IPS DF 19.7 (cell line): ENCODE measurements around the gene CNN3.

Experiments
- DNase-seq: peaks from one replicate; pipeline ENCODE4 v3.0.0-alpha.2; 2013; ENCODE audit warnings: low read depth, low spot score

CNN3 gene

DNA sequence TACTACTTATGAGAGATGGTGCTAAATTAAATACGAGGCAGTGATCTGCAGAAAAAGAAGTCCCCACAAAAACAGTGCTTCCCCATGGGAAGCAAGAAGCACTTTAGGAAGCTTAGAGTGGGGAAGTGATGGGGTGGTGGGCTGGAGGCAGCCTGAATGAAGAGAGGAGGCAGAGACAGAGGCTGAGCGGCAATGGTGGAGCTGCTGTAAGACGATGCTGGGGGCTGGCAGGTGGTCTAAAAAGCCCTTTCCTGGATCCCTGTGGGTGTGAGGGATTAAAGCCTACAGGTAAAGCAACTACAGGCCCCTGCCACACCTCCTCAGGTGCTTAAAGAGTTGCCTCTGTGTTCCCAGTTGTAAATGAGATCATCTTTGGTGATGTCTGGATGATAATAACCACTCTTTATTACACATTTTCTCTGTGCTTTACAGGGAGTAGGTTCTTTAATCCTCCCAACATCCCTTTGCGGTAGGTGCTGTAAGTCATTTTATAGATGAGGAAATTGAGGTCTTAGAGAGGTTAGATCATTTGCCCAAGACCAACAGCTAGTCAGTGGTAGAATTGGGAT is 39.2 kb downstream of the CNN3 start:
- no peak for DNase-seq

DNA sequence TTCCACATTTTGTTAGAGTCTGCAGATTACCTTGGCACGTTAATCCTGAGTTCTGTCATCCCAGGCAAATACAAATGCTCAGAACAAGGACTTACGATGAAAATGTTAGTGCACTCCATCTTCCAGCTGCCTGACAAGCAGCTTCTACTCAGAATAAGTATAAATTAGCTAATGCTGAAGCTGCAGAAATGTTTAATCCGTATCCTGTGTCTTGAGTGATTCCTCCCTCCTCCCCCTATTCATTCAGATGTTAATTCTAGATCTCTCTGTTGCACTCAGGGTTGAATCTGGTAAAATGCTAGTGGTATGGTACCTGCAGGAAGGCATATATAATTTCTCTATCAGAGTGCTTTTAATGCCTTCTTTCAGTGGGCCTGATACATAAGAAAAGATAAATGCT is 39.8 kb downstream of the CNN3 start:
- DNase-seq = no peak

DNA sequence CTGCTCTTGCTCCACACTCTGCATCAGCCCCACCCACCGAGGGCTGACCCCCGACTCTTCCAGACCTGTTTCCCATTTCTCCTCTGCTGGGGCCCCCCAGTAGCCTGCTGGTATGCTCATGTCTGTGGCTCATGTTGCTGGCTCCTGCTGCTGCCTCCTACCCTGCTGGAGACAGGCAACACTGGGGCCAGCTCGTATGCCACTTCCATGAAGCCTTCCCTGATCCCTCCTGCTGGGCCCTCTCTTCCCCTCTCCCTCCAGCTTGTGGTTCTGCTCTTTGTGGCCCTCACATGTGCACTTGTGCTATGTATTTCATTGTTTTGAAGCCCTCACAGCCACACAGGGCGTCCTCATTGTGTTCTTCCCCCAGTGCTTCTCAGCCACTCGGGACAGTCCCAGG is 40.5 kb downstream of the CNN3 start:
- no peak for DNase-seq

DNA sequence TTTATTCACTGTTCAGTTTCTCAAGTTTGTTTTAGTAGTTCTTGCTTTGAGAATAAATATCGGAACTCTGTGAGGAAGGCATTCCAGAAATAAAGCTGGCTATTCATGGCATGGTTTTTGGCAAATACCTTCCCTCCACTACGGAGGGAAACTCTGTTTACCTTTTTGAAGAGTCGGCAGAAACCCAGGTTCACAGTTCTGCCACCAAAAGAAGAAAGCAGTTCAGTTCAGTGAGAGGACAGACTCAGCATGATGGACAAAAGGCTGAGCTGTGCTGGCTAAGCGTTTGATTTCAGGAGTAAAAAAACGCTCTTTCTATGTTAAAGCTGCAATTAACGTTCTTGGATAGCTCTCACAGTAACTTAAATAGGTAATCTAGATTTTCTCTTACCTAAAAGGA is 42.4 kb downstream of the CNN3 start:
- DNase-seq = no peak

GRCh38 chr1:94884106-94884505 is 42.8 kb downstream of the CNN3 start:
- DNase-seq = peak; percentile 69

DNA sequence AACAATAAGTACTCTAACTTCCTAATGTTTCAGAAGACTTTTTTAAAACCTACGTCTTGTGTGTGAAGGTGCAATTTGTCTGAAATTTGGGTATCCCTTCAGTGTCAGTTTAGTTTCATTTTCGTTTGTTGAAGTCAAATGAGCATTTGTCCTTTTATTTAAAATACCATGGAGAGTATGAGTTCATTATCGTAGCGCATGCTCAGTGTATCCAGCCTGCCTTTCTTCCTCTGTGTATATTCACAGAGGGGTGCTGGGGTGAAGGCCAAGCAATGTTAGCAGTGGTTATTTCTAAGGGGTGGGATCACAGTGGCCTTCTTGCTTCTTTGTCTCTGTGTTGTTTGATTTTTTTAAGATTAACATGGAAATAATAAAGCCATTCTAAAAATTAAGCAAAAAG is 43.2 kb downstream of the CNN3 start:
- DNase-seq = no peak

DNA sequence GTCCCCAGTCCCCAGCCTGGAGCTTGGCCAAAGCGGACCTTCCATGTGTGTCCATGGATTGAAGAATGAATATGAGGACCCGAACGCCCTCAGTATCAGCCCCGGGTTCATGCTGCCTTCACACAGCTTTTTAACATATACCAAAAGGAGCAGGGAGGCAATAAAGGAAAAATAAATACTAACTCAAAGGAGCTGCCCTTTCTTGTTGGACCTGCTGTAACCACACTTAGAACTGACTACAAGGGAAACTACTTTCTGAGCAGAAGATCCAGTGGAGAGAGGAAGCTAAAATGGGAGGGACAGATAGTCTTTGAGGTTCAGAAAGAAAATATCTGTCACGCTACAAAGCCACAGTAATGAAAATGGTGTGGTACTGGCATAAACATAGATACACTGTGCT is 48.6 kb downstream of the CNN3 start:
- DNase-seq = no peak

DNA sequence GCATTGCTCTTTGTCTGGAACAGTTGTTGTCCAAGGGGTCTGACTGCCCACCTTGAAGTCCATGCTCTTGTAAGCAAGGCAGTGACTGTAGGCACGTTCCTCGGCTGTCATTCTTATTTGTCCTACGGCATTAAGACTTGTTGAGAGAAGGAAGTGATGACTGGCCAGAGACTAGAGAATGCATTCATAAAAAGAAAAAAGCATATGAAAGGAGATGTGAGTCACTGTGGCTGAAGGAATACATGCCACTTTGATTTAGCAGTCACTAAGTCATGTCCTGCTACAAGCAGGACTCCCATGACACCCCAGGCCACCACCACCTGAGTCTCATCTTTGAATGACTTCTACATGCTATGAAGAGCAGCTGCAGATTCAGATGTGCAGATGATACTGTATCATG is 50.5 kb downstream of the CNN3 start:
- no peak for DNase-seq

DNA sequence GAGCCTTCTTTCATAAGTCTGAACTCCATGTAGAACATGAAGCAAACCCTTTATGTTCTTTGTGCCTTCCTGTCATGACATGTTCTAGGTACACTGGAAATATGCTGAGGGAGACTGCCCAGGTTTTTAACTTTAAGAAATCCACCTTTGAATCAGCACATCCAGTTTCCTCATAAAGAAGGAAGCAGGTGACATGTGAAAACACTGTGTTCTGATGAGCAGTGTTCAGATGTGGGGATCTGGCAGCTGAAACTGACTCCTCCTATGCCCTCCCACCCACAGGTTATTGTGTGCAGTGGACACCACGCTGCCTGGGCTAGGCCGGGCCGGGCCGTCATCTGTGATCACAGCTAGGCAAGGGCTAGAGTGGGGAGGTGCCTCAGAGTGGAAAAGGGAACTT is 51.1 kb downstream of the CNN3 start:
- DNase-seq = no peak

- DNase-seq = no peak
Observed at GRCh38 chr1:94874423-94874822, 52.5 kb downstream of the CNN3 start.

GRCh38 chr1:94873520-94874351 is 53.2 kb downstream of the CNN3 start:
- DNase-seq = no peak

GRCh38 chr1:94872771-94873495 is 54.0 kb downstream of the CNN3 start:
- DNase-seq = no peak

DNA sequence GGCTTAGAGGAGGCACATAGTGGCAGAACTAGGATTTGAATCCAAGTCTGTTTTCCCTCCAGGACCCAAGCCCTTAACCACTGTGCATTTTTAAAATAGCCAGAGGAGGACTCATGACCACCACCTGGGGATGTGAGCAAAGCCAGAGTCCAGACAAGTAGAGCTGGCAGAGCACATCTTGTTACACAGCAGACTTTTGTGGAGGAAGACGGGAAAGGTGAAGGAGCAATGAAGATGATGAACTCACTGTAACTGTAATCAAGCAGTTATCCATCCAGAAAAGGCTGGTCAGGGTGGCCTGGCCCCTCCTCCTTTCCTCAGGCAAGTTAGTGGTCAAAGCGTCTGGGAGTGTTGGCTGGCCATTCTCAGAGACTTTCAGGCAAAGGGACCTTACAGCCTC is 55.9 kb downstream of the CNN3 start:
- no peak for DNase-seq

- DNase-seq = no peak
Observed at GRCh38 chr1:94866164-94866807, 60.6 kb downstream of the CNN3 start.

- no peak for DNase-seq
Observed at GRCh38 chr1:94865360-94865759, 61.5 kb downstream of the CNN3 start.

GRCh38 chr1:94864821-94865220 is 62.1 kb downstream of the CNN3 start:
- no peak for DNase-seq

DNA sequence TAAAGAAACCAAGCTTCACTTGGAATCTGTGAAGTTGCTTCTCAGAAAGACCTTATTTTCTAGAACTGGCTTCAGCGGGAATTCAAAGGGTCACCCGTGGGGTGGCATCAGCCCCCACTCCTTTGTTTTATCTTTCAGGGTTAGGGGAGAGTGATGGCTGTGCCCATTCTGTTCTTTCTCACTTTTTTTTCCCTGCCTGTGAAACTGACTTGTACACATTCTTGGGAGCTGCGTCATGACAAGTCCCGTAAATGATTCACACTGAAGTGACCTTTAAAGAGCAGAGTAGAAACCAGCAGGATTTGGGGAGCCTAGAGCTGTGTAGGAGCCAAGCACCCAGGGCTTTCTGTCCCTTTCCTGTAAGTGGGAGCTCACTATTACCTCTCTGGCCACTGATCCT is 63.0 kb downstream of the CNN3 start:
- DNase-seq = no peak

DNA sequence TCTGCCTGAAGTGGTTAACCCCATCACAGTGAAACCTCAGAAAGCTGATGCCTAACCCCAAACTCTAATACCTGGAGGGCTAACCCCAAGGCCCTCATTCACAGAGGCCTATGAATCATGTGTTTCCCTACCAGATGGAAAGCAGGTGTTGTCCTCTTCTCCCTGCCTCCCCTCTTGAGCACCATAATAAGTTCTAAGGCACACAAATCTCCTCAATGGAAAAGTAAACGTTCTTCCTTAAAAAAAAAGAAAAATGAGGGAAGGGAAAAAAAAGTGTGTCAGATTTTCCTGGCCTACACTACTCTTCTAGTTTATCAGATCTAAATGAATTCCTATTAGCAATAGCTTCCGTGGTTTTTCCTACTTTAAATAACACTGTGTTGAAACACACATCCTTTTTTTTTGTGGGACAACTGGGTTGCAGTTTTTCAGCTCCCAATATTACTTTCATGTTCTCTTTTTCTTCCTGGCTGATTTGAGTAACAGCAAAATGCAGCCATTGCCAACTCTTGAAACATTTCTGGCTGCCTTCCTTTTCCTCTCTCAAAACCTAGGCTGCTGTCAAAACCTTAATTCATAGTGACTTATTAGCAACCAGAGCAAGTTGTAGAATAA is 63.5 kb downstream of the CNN3 start:
- no peak for DNase-seq

- DNase-seq = no peak
Observed at GRCh38 chr1:94862718-94863117, 64.2 kb downstream of the CNN3 start.

DNA sequence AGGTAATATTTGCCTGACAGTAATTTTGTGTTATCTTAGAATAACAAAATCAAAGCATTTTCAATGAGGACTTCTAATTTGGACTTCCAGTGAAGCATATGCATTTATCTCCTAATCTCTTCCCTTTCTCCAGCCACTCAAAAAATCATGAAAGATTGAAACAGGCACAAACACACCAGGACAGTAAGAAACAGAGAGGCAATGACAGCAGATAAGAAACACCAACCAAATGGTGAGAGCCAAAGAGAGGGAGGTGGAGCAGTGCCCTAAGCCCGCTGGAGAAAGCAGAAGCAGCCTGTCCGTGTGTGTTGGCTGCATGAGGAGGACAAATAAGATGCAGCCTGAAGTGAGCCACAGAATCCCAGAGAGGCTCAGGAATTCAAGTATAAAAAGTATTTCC is 67.7 kb downstream of the CNN3 start:
- DNase-seq = no peak

GRCh38 chr1:94858276-94858675 is 68.6 kb downstream of the CNN3 start:
- DNase-seq = no peak

GRCh38 chr1:94856868-94857267 is 70.0 kb downstream of the CNN3 start:
- DNase-seq = no peak
